ENCODE data around the gene PTPRT. TPM values are rescaled to one million over a fixed set of nuclear protein-coding genes. Genes with fewer than 3 reads are reported as not detected.

Gene PTPRT
- total and polyA plus RNA-seq, 2 experiments from 2014 or later = not detected

DNA sequence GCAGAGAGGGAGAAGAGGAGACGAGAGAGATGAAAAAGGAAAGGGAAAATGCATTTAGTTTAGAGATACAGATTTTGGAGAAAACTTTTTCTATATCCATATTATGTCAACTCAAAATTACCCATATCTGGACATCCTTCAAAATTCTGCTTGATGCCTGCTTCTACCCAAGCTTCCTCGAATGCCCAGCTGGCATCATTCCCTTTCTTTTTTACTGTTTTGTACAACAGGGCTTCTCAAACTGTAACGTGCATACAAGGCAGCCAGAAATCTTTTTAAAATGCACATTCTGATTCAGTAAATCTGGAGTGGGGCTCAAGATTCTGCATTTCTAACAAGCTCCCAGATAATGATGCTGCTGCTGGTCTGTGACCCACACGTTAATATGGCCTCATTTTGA is 1108.8 kb downstream of the PTPRT start (continued):
- TF ChIP-seq, protein P1, sequence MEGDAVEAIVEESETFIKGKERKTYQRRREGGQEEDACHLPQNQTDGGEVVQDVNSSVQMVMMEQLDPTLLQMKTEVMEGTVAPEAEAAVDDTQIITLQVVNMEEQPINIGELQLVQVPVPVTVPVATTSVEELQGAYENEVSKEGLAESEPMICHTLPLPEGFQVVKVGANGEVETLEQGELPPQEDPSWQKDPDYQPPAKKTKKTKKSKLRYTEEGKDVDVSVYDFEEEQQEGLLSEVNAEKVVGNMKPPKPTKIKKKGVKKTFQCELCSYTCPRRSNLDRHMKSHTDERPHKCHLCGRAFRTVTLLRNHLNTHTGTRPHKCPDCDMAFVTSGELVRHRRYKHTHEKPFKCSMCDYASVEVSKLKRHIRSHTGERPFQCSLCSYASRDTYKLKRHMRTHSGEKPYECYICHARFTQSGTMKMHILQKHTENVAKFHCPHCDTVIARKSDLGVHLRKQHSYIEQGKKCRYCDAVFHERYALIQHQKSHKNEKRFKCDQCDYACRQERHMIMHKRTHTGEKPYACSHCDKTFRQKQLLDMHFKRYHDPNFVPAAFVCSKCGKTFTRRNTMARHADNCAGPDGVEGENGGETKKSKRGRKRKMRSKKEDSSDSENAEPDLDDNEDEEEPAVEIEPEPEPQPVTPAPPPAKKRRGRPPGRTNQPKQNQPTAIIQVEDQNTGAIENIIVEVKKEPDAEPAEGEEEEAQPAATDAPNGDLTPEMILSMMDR (conservative IDR thresholded peaks at IDR 0.05; ENCODE audit: low read depth in 2 of 2) = no peak
- no peak for TF ChIP-seq NANOG (IDR thresholded peaks at IDR 0.05; ENCODE audit: borderline replicate concordance)
- TF ChIP-seq, protein P2, sequence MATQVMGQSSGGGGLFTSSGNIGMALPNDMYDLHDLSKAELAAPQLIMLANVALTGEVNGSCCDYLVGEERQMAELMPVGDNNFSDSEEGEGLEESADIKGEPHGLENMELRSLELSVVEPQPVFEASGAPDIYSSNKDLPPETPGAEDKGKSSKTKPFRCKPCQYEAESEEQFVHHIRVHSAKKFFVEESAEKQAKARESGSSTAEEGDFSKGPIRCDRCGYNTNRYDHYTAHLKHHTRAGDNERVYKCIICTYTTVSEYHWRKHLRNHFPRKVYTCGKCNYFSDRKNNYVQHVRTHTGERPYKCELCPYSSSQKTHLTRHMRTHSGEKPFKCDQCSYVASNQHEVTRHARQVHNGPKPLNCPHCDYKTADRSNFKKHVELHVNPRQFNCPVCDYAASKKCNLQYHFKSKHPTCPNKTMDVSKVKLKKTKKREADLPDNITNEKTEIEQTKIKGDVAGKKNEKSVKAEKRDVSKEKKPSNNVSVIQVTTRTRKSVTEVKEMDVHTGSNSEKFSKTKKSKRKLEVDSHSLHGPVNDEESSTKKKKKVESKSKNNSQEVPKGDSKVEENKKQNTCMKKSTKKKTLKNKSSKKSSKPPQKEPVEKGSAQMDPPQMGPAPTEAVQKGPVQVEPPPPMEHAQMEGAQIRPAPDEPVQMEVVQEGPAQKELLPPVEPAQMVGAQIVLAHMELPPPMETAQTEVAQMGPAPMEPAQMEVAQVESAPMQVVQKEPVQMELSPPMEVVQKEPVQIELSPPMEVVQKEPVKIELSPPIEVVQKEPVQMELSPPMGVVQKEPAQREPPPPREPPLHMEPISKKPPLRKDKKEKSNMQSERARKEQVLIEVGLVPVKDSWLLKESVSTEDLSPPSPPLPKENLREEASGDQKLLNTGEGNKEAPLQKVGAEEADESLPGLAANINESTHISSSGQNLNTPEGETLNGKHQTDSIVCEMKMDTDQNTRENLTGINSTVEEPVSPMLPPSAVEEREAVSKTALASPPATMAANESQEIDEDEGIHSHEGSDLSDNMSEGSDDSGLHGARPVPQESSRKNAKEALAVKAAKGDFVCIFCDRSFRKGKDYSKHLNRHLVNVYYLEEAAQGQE (IDR thresholded peaks at IDR 0.05; ENCODE audit: unreplicated experiment) = no peak

DNA sequence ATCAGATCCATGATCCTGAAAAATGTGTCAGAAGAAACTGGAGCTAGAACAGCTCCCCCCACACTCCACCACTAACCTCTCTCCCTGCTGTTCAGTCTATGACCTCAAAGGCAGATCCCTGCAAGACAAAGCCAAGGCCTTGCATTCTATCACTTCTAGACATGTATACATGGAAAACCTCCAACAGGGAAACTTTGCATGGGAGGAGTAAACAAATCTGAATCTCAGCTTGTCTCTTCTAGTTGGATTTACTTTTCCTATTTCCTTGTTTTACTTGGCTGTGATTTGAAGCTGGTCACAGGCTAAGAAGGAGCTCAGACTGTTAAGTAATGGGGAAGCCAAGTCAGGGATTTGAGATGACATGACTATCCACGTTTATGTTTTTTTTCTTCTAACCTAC is 1114.8 kb downstream of the PTPRT start:
- H3K4me3 ChIP-seq = no peak overlapping the region
- H3K4me3 Mint-ChIP-seq = no peak overlapping the region
- H2AFZ ChIP-seq = no peak overlapping the region
- H3K27ac Mint-ChIP-seq = no peak overlapping the region
- H3K9me3 Mint-ChIP-seq = peaks cover 98% of the 10 kb centered on the region
- H3K79me2 ChIP-seq (replicated peaks; ENCODE audit: insufficient read depth) = no peaks in the 10 kb centered on the region
- H3K27me3 ChIP-seq (ENCODE audit: insufficient read depth) = no peaks in the 10 kb centered on the region
- no peak for ATAC-seq
- peaks cover 7% of the 10 kb centered on the region for H3K27me3 Mint-ChIP-seq (ENCODE audit: insufficient read depth, low read depth, poor library complexity)
- H3K9me2 ChIP-seq (ENCODE audit: insufficient read depth) = no peaks in the 10 kb centered on the region
- H3K4me1 ChIP-seq (ENCODE audit: insufficient read depth) = no peaks in the 10 kb centered on the region
- no peaks in the 10 kb centered on the region for H3F3A ChIP-seq (replicated peaks; ENCODE audit: low read depth)
- DNase-seq (ENCODE audit: low spot score) = no peak
- no peaks in the 10 kb centered on the region for H3K4me1 Mint-ChIP-seq
- H3K36me3 Mint-ChIP-seq (ENCODE audit: low read depth) = peaks cover 34% of the 10 kb centered on the region
- no peak overlapping the region for H3K27ac ChIP-seq (ENCODE audit: low read depth)
- H3K36me3 ChIP-seq (ENCODE audit: insufficient read depth) = no peaks in the 10 kb centered on the region
- no peaks in the 10 kb centered on the region for H4K20me1 ChIP-seq (replicated peaks; ENCODE audit: insufficient read depth)
- H3K4me2 ChIP-seq = no peak overlapping the region
- TF ChIP-seq NANOG (IDR thresholded peaks at IDR 0.05; ENCODE audit: borderline replicate concordance) = no peak
- TF ChIP-seq ZNF331 (CRISPR knock-in tag; IDR thresholded peaks at IDR 0.05; ENCODE audit: low read depth) = no peak
- TF ChIP-seq, protein P3, sequence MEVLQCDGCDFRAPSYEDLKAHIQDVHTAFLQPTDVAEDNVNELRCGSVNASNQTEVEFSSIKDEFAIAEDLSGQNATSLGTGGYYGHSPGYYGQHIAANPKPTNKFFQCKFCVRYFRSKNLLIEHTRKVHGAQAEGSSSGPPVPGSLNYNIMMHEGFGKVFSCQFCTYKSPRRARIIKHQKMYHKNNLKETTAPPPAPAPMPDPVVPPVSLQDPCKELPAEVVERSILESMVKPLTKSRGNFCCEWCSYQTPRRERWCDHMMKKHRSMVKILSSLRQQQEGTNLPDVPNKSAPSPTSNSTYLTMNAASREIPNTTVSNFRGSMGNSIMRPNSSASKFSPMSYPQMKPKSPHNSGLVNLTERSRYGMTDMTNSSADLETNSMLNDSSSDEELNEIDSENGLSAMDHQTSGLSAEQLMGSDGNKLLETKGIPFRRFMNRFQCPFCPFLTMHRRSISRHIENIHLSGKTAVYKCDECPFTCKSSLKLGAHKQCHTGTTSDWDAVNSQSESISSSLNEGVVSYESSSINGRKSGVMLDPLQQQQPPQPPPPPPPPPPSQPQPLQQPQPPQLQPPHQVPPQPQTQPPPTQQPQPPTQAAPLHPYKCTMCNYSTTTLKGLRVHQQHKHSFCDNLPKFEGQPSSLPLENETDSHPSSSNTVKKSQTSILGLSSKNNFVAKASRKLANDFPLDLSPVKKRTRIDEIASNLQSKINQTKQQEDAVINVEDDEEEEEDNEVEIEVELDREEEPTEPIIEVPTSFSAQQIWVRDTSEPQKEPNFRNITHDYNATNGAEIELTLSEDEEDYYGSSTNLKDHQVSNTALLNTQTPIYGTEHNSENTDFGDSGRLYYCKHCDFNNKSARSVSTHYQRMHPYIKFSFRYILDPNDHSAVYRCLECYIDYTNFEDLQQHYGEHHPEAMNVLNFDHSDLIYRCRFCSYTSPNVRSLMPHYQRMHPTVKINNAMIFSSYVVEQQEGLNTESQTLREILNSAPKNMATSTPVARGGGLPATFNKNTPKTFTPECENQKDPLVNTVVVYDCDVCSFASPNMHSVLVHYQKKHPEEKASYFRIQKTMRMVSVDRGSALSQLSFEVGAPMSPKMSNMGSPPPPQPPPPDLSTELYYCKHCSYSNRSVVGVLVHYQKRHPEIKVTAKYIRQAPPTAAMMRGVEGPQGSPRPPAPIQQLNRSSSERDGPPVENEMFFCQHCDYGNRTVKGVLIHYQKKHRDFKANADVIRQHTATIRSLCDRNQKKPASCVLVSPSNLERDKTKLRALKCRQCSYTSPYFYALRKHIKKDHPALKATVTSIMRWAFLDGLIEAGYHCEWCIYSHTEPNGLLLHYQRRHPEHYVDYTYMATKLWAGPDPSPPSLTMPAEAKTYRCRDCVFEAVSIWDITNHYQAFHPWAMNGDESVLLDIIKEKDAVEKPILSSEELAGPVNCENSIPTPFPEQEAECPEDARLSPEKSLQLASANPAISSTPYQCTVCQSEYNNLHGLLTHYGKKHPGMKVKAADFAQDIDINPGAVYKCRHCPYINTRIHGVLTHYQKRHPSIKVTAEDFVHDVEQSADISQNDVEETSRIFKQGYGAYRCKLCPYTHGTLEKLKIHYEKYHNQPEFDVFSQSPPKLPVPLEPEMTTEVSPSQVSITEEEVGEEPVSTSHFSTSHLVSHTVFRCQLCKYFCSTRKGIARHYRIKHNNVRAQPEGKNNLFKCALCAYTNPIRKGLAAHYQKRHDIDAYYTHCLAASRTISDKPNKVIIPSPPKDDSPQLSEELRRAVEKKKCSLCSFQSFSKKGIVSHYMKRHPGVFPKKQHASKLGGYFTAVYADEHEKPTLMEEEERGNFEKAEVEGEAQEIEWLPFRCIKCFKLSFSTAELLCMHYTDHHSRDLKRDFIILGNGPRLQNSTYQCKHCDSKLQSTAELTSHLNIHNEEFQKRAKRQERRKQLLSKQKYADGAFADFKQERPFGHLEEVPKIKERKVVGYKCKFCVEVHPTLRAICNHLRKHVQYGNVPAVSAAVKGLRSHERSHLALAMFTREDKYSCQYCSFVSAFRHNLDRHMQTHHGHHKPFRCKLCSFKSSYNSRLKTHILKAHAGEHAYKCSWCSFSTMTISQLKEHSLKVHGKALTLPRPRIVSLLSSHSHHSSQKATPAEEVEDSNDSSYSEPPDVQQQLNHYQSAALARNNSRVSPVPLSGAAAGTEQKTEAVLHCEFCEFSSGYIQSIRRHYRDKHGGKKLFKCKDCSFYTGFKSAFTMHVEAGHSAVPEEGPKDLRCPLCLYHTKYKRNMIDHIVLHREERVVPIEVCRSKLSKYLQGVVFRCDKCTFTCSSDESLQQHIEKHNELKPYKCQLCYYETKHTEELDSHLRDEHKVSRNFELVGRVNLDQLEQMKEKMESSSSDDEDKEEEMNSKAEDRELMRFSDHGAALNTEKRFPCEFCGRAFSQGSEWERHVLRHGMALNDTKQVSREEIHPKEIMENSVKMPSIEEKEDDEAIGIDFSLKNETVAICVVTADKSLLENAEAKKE (CRISPR knock-in tag; IDR thresholded peaks at IDR 0.05) = no peak
- no peak for TF ChIP-seq STAT1 (IDR thresholded peaks at IDR 0.05; ENCODE audit: unreplicated experiment)
- TF ChIP-seq, protein P2 (IDR thresholded peaks at IDR 0.05; ENCODE audit: unreplicated experiment) = no peak
- TF ChIP-seq, protein P4, sequence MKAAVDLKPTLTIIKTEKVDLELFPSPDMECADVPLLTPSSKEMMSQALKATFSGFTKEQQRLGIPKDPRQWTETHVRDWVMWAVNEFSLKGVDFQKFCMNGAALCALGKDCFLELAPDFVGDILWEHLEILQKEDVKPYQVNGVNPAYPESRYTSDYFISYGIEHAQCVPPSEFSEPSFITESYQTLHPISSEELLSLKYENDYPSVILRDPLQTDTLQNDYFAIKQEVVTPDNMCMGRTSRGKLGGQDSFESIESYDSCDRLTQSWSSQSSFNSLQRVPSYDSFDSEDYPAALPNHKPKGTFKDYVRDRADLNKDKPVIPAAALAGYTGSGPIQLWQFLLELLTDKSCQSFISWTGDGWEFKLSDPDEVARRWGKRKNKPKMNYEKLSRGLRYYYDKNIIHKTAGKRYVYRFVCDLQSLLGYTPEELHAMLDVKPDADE (IDR thresholded peaks at IDR 0.05) = no peak
